ENCODE data around the gene DHRS13.
A peak's percentile ranks its signal among the peaks of the same experiment; 100 is the strongest.

The DHRS13 gene

GRCh38 chr17:28858801-28859355, 44.0 kb downstream of the DHRS13 start:
- DNase-seq (ENCODE audit: low read depth in 2 of 2): no peak

GRCh38 chr17:28857905-28858800, 44.7 kb downstream of the DHRS13 start:
- no peak for DNase-seq (ENCODE audit: low read depth in 2 of 2)

- no peak for DNase-seq (ENCODE audit: low read depth in 2 of 2)
Observed at GRCh38 chr17:28856028-28856574, 46.8 kb downstream of the DHRS13 start.

- DNase-seq (ENCODE audit: low read depth in 2 of 2): no peak
Observed at GRCh38 chr17:28855336-28855679, 47.6 kb downstream of the DHRS13 start.

- peak; percentile 62 to 72 for DNase-seq (ENCODE audit: low read depth in 2 of 2)
Observed at GRCh38 chr17:28854457-28855335, 48.2 kb downstream of the DHRS13 start, which contains the start of gene ERAL1. ERAL1 (plus strand) TSS chr17:28855016; CDS start chr17:28855035, 19 bp downstream.

GRCh38 chr17:28853295-28853694, 49.6 kb downstream of the DHRS13 start:
- DNase-seq (ENCODE audit: low read depth in 2 of 2): no peak

GRCh38 chr17:28849281-28849680, 53.6 kb downstream of the DHRS13 start:
- no peak for DNase-seq (ENCODE audit: low read depth in 2 of 2)

- DNase-seq (ENCODE audit: low read depth in 2 of 2): peak in 1 of 2 donors; percentile 26
Observed at GRCh38 chr17:28848667-28849066, 54.2 kb downstream of the DHRS13 start.

Measured in activated CD8-positive, alpha-beta memory T cell treated with anti-CD3 and anti-CD28 coated beads for 4 hours (primary cell).